SKM-1 (cell line): ENCODE data around the gene SLC39A3.
A peak's percentile ranks its signal among the peaks of the same experiment; 100 is the strongest.

Source experiments
- DNase-seq: peaks from one replicate; lab custom pipeline; 2025; ENCODE audit not compliant: unreplicated experiment; lab: John Stamatoyannopoulos, UW

SLC39A3 gene

DNA sequence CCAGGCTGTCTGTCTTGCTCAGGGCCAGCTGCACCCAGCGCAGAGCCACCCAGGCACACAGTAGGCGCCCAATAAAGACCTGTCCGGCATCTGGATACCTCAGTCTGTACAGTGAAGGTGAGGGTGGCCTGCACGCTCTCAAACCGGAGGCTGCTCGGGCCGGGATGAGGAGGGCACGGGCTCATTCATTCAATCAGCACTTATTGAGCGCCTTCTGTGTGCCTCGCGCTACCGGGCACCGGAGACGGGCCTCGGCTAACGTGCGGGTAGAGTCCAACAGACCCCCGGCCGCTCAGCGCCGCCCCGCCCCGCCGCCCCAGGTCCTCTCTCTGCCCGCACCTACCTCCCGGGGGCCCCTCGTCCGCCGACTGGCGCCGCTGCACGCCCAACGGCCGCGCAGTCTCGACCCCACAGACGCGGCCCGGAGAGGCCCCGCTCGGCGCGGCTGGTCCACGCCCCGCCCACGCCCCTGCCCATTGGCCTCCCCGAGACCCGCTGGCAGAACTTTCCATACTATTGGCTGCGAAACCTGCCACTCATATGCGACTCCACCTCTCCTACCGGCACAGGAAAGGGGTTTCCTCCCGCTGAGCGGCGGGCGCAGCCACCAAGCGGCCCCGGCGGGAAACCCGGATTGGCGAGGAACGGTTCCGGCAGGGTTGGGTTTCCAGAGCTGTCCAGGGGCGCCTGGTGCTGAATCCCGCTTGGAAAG lies at the start of gene SLC39A3:
TSS of gene SLC39A3 (minus strand) at position 416 of the 712 bp plus-strand sequence. CDS start 2,760 bp downstream, outside the sequence.
- DNase-seq: peak; percentile 84

DNA sequence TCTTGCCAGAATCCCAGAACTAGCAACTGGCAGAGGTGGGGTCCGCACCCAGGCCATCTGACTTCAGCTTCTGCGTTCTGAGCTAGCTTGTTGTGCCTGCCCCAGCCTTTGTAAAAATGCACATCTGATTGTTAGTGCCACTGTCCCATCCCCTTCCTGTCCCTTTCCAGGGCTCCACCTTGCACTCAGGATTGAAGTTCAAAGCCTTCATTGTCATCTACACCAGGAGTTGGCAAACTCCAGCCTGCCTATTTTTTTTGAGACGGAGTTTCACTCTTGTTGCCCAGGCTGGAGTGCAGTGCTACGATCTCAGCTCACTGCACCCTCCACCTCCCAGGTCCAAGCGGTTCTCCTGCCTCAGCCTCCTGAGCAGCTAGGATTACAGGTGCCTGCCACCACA lies 48.4 kb upstream of the SLC39A3 start:
- no peak for DNase-seq

- no peak for DNase-seq
Observed at GRCh38 chr19:2787115-2787514, 47.3 kb upstream of the SLC39A3 start.

DNA sequence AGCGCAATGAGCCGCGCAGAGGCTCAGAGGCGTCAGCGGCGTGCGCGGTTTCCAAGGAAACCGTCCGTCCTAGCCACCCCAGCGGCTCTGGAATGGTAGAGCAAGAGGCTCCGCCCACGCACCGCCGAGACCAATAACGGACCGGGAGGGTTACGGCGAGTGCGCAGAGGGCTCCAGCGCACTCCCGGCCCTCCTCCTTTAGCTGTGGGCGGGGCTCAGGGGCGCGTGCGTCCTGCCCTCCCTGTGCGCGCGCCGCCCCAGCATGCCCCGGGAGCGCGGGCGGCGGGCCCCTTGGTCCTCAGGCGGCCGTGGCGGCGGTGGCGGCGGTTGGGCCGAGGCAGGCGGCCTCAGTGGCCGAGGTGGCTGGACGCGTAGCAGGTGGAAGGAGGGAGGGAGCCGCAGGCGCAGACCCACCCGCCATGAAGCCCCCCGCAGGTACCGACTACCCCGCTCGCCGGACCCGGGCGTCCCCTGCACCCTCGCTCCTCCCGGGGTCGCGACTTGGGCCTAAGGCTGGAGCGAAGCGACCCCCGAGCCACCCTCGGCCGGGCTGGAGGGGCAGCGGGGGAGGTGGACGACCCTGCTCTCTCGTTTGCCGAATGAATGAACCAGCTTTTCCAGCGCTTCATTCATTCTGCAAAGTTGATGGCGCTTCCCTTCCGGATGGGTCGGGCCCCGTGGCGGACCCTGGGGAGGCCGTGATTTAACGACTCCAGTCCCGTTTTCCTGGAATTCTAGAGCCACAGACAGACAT lies 45.6 kb upstream of the SLC39A3 start, which contains the start of gene THOP1:
TSS of gene THOP1 (plus strand) at position 260 of the 754 bp plus-strand sequence. CDS start at position 420, 160 bp downstream.
- DNase-seq: peak; percentile 96

DNA sequence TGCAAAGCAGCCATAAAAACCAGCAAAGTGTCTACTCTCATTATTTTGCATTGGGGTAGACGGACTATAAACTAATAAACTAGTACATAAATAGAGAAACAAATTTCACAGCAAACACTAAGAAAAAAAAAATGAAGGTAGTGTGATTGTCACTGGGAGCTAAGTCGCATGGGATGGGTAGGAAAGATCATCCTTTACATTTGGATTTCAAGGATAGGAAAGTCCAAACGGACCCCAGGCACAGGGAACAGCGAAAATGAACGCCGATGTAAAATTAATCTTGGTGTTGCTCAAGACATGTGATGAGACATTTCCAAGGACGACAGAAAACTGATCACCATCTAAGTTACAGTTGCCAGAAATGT lies 43.9 kb upstream of the SLC39A3 start:
- no peak for DNase-seq

GRCh38 chr19:2782936-2783780 lies 43.3 kb upstream of the SLC39A3 start, which contains the start of gene SGTA:
Gene SGTA, minus strand, starts transcription at chr19:2783273. Its CDS starts 14,205 bp downstream, at chr19:2769068.
- peak; percentile 99 for DNase-seq

DNA sequence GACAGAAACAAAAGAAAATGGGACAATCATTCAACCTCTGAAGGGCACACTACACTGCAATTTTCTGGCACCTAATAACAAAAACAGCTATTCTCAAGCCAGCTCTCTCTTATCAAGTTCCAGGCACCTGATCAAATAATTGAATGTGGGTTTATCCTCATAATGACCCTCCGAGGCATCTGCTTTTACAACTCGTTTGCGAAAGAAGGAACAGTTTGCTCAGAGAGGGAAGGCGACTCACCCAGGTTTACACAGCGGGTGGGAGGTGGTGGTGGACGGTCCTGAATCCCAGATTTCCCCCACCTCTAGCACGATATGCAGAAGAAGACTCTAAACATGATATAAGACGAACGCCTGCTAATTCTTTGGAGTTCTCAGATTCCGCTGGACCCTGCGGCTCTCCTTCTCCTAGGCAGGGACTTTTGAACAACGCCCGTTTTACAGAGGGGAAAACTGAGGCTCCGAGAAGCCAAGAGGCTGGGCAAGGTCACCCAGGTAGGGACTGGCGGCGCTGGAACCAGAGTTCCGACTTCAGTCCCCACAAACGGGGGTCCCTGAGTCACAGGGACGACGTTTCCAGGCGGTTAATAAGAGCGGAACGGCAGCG lies 42.6 kb upstream of the SLC39A3 start:
- no peak for DNase-seq

DNA sequence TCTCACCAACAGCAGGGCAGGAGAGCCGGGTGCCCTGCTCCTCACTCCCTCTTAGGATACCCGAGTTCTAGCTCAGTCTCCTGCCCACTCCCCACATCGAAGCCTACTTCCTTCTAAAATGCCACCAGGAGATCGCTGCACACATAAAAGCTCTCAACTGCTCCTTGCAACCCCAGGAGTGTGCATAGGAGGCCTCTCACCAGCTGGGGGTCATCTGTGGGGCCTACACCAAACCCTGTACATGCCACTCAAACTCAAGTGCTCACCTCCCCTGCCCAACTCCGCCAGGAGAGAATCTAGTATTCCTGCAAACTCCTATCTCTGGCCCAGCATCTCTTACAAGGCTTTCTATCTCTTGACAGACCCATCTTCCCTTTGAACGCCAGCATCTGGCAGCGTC lies 40.5 kb upstream of the SLC39A3 start:
- DNase-seq: no peak

GRCh38 chr19:2779121-2779740 lies 39.4 kb upstream of the SLC39A3 start:
- no peak for DNase-seq

- no peak for DNase-seq
Observed at GRCh38 chr19:2777952-2778683, 38.3 kb upstream of the SLC39A3 start.

GRCh38 chr19:2775556-2776430 lies 36.0 kb upstream of the SLC39A3 start:
- DNase-seq: no peak

DNA sequence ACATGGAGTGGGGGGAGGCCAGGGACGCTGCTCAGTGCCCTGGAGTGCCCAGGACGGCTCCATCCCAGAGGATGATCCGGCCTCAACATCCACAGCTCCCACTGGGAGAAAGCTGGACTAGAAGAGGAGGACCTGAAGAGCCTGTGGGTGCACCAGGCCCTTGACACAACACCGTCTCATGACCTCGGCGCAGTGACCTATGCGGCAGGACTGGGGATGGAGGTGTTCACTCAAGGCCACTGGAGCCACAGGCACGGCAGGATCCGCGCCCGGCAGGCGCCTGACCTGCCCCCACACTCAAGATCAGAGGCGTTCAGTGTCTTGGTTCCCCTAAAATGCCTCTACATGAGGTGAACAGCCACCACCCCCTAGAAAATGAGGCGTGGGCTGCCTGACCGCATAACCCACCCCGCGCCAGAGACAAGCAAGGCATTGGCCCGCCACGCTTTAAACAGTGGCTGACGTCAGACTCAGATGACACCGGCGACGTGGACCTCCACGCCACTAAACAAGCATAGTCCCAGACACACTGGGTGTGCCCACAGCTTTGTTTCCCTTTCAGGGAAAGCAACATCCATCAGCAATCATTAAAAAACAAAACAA lies 35.2 kb upstream of the SLC39A3 start:
- DNase-seq: no peak

DNA sequence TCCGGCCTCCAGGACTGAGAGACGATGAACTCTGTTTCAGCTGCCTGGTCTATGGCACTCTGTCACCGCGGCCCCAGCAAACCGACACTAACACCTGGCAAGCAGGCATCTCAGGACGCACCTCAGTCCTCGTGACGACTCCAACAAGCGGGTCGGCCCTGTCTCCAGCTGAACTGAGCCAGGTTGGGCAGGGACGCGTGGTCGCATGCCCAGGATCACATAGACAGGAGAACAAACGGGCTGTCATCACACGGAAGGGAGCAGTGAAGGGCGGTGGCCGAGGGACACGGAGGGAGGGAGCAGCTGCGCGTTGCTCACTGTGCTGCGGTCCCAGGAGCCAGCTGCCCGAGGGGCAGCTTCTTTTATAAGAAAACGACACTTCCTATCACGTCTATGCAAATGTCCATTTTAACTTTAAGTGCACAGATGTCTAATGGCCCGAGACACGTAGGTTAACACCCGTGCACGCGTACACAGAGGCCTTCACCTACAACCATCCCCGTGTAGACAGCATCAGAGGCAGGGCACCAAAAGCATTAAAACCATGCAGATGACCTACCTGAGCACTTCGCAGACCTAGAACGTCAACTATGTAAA lies 34.4 kb upstream of the SLC39A3 start:
- no peak for DNase-seq

GRCh38 chr19:2771786-2772674 lies 32.2 kb upstream of the SLC39A3 start:
- DNase-seq: no peak

DNA sequence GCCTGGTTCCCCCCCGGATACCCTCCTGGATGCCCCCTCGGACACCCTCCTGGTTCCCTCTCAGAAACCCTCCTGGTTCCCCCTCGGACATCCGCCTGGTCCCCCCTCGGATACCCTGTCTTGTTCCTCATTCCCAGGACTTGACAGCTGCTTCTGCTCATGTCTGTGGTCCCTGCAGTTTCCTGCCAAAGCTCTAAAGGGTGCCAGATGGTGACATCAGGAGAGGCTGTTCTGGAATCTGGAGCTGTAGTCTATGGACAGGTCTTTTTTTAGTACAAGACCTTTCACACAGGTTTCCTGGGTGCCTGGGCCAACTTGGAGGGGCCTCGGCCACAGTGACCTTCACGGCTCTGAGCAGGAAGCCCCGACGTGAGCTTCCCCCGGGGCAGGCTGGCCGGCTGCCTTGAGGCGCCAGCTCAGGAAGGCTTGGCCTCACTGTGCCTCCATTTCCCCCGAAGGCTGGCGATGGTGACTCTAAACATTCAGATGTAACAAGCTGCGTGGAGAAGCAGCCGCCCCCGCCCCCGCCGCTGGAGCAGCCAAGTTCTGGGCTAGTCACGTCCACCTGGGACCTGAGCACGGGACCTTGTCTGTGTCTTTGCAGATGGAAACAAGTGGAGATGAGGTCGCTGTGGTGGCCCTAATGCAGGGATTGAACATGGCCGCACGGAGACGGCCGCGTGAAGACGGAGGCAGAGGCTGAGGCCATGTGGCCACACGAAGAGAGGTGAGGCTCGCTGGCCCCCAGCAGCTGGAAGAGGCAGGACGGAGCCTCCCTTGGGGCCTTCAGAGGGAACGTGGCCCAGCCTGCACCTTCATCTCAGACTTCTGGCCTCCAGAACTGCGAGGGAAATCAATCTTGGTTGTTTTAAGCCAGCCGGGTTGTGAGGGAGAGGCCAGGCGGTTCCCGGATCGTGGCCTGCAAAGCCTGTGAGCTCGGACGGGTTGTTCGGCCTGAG lies 30.5 kb upstream of the SLC39A3 start:
- no peak for DNase-seq

DNA sequence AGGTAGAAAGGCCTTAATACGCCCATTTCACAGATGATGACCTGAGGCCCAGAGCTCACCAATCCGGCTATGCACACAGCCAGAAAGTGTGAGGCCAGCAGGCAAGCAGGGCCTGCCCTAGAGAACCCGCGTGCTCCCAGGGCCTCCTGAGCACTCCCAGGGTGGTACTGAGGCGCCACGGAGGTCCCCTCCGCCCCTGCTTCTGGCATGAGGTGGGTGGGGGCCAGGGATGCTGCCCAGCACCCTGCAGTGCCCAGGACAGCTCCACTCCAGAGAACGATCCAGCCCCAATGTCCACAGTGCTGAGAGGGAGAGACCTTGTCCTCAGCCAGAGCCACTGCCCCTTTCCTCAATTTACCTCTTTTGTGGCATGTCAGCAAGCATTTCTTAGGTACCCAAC lies 29.4 kb upstream of the SLC39A3 start:
- DNase-seq: no peak
